ENCODE results near the gene GRIN2C.

Gene GRIN2C

DNA sequence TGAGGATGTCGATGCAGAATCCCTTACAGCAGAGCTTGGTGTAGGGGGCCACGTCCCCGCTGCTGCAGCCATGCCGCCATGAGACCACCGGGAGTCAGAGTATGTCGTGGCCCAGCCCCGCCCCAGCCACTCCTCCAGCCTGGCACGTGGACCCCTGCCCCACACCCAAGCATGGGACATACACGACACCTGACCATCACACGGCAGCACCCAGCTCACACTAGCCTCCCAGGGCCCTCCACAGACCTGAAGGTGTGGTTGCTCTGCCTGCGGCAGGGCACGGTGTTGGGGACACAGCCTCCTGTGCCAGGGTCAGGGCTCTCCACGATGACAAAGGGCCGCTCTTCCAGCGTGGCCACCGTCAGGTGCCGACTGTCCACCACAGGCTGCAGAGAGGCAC lies 9.4 kb downstream of the GRIN2C start:
- H3K9ac ChIP-seq (ENCODE audit: insufficient read length), result no peak overlapping the region
- H3K9me3 ChIP-seq (ENCODE audit: low read depth, low read length), result no peaks in the 10 kb centered on the region
- H3K36me3 ChIP-seq (ENCODE audit: insufficient read depth, low read length), result no peaks in the 10 kb centered on the region
- H3K27ac ChIP-seq, result no peak overlapping the region
- TF ChIP-seq FOXP2 (optimal IDR thresholded peaks at IDR 0.05; ENCODE audit: control extremely low read depth, extremely low read length, insufficient read depth) (no peak), EZH2 (IDR thresholded peaks at IDR 0.05) (no peak), POLR2AphosphoS5 (IDR thresholded peaks at IDR 0.05; ENCODE audit: borderline replicate concordance, low read depth, low read length) (no peak)
- DNase-seq (ENCODE audit: low read depth, low spot score), result no peak
- H3K4me3 ChIP-seq, result no peak overlapping the region

DNA sequence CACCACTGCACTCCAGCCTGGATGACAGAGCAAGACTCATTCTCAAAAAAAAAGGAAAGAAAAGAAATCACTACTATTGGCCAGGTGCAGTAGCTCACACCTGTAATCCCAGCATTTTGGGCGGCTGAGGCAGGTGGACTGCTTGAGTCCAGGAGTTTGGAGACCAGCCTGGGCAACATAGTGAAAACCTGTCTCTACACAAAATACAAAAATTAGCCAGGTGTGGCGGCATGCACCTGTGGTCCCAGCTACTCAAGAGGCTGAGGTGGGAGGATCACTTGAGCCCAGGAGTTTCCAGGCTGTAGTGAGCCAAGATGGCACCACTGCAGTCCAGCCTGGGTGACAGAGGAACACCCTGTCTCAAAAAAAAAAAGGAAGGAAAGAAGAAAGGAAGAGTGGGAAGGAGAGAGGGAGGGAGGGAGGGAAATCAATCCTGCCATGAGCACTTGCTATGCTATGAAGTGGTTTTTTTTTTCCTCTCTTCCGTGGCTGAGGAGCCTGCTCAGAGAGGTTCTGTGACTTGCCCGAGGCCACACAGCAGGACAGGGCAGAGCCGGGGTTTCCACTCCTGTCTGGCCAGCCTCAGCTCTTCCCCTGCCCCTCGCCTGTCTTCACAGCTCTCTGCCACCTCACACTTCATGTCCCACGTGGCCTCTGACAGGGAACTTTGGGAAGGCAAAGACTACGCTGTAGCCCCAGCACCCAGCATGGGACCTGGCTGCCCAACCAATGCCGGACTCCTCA lies 10.9 kb downstream of the GRIN2C start:
- TF ChIP-seq FOXP2 (optimal IDR thresholded peaks at IDR 0.05; ENCODE audit: control extremely low read depth, extremely low read length, insufficient read depth) (no peak), POLR2AphosphoS5 (IDR thresholded peaks at IDR 0.05; ENCODE audit: borderline replicate concordance, low read depth, low read length) (no peak), EZH2 (IDR thresholded peaks at IDR 0.05) (no peak)
- Histone ChIP-seq H3K36me3 (ENCODE audit: insufficient read depth, low read length) (no peaks in the 10 kb centered on the region), H3K9me3 (ENCODE audit: low read depth, low read length) (no peaks in the 10 kb centered on the region), H3K4me3 (no peak overlapping the region), H3K9ac (ENCODE audit: insufficient read length) (no peak overlapping the region), H3K27ac (no peak overlapping the region)
- DNase-seq (ENCODE audit: low read depth, low spot score), result no peak

DNA sequence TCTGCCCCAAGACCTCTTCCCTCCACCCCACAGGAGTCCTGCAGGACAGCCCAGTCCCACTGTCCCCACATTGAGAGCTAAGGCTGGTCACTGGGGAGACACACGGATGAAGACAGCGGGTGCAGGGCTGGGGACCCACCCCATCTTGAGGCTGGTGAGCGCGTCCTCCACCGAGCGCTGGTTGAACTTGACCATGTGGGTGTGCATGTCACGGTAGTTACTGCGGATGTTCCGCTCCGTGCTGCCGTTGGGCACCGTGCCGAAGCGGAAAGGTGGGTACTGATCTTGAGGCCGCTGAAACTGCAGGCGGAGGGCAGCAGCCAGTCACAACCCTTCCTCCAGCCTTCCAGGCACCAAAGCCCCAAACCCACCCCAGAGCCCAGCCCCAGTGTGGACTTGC lies 13.1 kb downstream of the GRIN2C start:
- DNase-seq (ENCODE audit: low read depth, low spot score), result no peak
- Histone ChIP-seq H3K36me3 (ENCODE audit: insufficient read depth, low read length) (no peaks in the 10 kb centered on the region), H3K4me3 (no peak overlapping the region), H3K9me3 (ENCODE audit: low read depth, low read length) (no peaks in the 10 kb centered on the region), H3K9ac (ENCODE audit: insufficient read length) (no peak overlapping the region), H3K27ac (no peak overlapping the region)
- TF ChIP-seq FOXP2 (optimal IDR thresholded peaks at IDR 0.05; ENCODE audit: control extremely low read depth, extremely low read length, insufficient read depth) (no peak), EZH2 (IDR thresholded peaks at IDR 0.05) (no peak), POLR2AphosphoS5 (IDR thresholded peaks at IDR 0.05; ENCODE audit: borderline replicate concordance, low read depth, low read length) (no peak)

DNA sequence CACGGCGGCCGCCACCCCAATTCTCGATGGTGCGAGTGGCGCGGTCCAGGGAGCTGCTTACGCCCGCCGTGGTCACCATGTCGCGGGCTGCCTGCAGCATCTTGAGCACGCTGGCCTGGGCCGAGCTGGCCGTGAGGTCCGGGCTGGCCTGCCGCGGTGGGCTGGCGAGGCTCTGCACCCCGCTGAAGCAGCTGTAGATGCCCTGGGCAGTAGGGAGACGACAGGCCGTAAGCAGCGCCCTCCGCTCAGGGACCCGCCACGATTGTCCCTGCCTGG lies 16.4 kb downstream of the GRIN2C start:
- TF ChIP-seq FOXP2 (optimal IDR thresholded peaks at IDR 0.05; ENCODE audit: control extremely low read depth, extremely low read length, insufficient read depth), result no peak
- no peak for TF ChIP-seq POLR2AphosphoS5 (IDR thresholded peaks at IDR 0.05; ENCODE audit: borderline replicate concordance, low read depth, low read length)
- TF ChIP-seq EZH2 (IDR thresholded peaks at IDR 0.05), result no peak
- no peak overlapping the region for H3K4me3 ChIP-seq
- no peak overlapping the region for H3K27ac ChIP-seq
- H3K36me3 ChIP-seq (ENCODE audit: insufficient read depth, low read length), result no peaks in the 10 kb centered on the region
- H3K9me3 ChIP-seq (ENCODE audit: low read depth, low read length), result no peaks in the 10 kb centered on the region
- no peak for DNase-seq (ENCODE audit: low read depth, low spot score)
- H3K9ac ChIP-seq (ENCODE audit: insufficient read length), result no peak overlapping the region

DNA sequence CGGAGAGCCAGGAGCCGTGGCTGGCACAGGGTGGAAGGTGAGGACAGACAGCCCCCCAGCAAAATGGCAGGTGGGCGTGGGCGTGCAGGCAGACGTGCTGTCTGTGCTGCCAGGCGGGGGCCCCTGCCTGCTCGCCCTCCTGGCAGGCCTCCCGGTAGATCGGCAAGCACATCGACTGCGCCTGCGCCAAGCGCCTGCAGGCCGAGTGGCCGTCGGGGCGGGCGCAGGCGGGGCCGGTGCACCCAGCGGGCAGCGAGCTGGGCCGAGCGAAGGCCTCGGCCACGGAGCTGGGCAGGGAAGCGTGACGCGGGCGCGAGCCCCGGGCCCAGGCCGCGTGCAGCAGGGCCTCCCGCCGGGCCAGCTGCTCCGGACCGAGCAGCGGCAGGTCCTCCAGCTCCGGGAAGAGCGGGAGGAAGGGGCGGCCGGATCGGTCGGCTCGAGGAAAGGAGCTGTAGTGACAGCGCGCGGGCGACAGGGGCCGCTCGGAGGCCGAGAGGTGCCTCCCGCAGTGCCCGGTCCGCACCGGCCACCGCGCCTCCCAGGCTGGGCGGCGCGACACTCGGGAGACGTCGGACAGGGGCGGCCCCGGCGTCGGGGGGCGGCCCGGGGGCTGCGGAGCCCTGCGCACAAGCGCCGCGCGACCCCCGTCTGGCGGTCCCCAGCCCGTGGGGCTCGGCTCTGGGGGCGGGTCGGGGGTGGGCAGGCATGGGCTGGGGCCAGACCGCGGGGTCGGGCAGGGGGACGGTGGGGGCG lies 16.9 kb downstream of the GRIN2C start:
- Histone ChIP-seq H3K27ac (no peak overlapping the region), H3K9me3 (ENCODE audit: low read depth, low read length) (no peaks in the 10 kb centered on the region), H3K4me3 (peak overlapping the region; percentile 64), H3K9ac (ENCODE audit: insufficient read length) (no peak overlapping the region), H3K36me3 (ENCODE audit: insufficient read depth, low read length) (no peaks in the 10 kb centered on the region)
- no peak for DNase-seq (ENCODE audit: low read depth, low spot score)
- TF ChIP-seq EZH2 (IDR thresholded peaks at IDR 0.05) (no peak), FOXP2 (optimal IDR thresholded peaks at IDR 0.05; ENCODE audit: control extremely low read depth, extremely low read length, insufficient read depth) (no peak)

DNA sequence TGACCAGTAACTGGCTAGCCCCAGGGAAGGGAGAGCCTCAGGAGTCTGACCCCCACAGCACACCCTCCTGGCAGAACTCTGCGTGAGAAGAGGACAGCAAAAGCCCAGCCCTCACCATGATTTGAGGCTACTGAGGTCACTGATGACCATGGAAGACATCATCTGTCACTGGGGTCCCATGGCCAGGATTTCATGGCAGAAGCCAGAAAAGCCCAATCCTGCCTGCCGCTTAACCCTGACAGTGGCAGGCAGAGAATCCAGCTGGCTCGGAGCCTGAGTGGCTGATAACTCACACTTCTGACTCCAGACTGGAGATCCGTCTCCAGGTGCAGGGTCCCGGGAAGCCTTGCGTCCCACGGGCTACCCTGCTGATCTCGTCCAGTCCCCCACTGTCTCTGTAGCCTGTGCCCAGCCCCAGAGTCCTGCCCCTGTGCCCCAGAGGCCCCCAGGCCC lies 17.5 kb downstream of the GRIN2C start:
- no peak overlapping the region for H3K27ac ChIP-seq
- peak overlapping the region; percentile 64 for H3K4me3 ChIP-seq
- TF ChIP-seq FOXP2 (optimal IDR thresholded peaks at IDR 0.05; ENCODE audit: control extremely low read depth, extremely low read length, insufficient read depth) (no peak), EZH2 (IDR thresholded peaks at IDR 0.05) (no peak), POLR2AphosphoS5 (IDR thresholded peaks at IDR 0.05; ENCODE audit: borderline replicate concordance, low read depth, low read length) (no peak)
- no peaks in the 10 kb centered on the region for H3K9me3 ChIP-seq (ENCODE audit: low read depth, low read length)
- no peaks in the 10 kb centered on the region for H3K36me3 ChIP-seq (ENCODE audit: insufficient read depth, low read length)
- DNase-seq (ENCODE audit: low read depth, low spot score), result no peak
- H3K9ac ChIP-seq (ENCODE audit: insufficient read length), result no peak overlapping the region

DNA sequence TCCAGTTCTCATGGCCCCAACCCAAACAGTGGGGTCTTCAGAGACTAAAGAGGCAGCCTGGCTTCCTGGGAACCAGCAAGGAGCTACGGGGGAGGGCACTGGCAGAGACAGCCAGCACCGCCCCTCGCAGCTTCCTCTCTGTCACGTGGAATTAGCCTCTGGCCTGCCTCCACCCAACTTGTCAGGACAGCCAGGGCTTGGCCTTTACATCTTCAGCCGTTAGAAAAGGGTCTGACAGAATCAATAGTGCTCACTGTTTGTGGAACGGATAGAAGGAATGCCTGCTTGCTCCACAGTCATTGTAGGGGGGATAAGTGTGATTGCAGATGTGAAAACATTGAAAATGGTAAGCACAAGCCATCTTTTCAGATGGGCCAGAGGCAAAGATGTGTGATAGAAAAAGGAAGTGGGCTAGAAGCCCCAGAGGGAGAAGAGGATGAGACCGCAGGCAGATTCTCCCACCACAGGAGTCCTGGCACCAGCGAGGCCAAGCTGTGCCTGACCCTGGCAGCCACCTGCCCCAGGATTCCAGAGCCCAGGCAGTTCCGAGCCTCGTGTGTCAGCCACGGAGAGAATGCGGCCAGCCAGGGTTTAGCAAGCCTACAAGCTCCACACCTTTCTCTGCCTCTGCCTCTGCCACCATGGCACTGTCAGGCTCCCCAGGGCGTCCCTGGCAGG lies 18.6 kb downstream of the GRIN2C start:
- H3K27ac ChIP-seq, result no peak overlapping the region
- TF ChIP-seq POLR2AphosphoS5 (IDR thresholded peaks at IDR 0.05; ENCODE audit: borderline replicate concordance, low read depth, low read length) (no peak), FOXP2 (optimal IDR thresholded peaks at IDR 0.05; ENCODE audit: control extremely low read depth, extremely low read length, insufficient read depth) (no peak), EZH2 (IDR thresholded peaks at IDR 0.05) (no peak)
- H3K9ac ChIP-seq (ENCODE audit: insufficient read length), result peak overlapping the region; percentile 11
- H3K36me3 ChIP-seq (ENCODE audit: insufficient read depth, low read length), result no peaks in the 10 kb centered on the region
- no peaks in the 10 kb centered on the region for H3K9me3 ChIP-seq (ENCODE audit: low read depth, low read length)
- no peak overlapping the region for H3K4me3 ChIP-seq
- DNase-seq (ENCODE audit: low read depth, low spot score), result no peak

DNA sequence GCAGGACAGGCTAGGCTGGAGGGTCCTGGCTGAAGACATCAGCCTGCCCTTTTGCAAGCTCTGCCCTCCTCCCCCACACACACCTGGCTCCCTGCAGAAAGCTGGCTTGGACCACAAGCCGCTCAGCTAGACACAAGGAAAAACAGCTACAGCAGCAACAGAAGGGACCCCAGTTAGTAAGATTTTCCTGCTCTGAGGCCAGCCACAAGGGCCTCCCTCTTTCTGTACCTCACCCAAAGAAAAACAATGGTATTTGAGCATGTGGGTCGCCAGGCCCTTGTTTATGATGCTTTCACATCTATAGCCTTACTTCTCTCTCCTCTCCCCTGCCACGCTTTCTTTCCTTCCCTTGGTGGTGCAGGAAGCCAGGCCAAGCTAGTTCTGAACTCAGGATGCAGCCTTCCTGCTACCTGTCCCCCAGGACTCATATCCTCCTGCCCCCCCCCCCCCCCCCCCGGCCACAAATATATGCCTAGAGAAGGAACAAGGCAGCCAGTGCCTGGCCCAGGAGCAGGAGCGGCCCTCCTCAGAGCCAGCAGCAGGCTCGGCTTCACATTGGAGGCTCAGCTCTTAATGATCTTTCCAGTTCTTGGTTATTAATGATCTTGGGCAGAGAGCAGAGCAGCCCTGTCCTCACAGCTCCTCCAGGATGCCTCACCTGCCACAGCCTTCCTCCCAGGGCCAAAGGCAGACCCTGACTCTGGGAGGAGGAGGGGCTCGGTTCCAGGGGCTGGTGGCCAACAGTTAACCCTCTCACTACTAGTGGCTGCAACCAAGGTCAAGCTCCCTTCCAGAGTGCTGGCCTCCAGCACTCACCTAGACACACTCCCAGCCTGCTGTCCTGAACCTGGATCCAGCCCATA lies 19.5 kb downstream of the GRIN2C start:
- H3K4me3 ChIP-seq, result no peak overlapping the region
- H3K36me3 ChIP-seq (ENCODE audit: insufficient read depth, low read length), result no peaks in the 10 kb centered on the region
- TF ChIP-seq POLR2AphosphoS5 (IDR thresholded peaks at IDR 0.05; ENCODE audit: borderline replicate concordance, low read depth, low read length) (no peak), FOXP2 (optimal IDR thresholded peaks at IDR 0.05; ENCODE audit: control extremely low read depth, extremely low read length, insufficient read depth) (no peak), EZH2 (IDR thresholded peaks at IDR 0.05) (no peak)
- H3K9me3 ChIP-seq (ENCODE audit: low read depth, low read length), result no peaks in the 10 kb centered on the region
- H3K9ac ChIP-seq (ENCODE audit: insufficient read length), result no peak overlapping the region
- no peak overlapping the region for H3K27ac ChIP-seq
- no peak for DNase-seq (ENCODE audit: low read depth, low spot score)

Measured in SK-N-MC (cell line).